Astrocyte of the cerebellum (primary cell): ENCODE data around the gene ARFGEF2.
"Not testable (repeated sequence)": the region's sequence is repeated elsewhere in the genome, so short reads cannot be mapped to it uniquely, and the experiment has no call there.

Experiments used
- DNase-seq: peaks from one replicate; pipeline ENCODE4 v3.0.0-alpha.2; 2011; ENCODE audit warnings: low read depth
- H3K4me3 ChIP-seq: 2 replicates; pipeline ENCODE4 v1.5.1; 2011; ENCODE audit warnings: mild to moderate bottlenecking, low read depth, low read length, moderate library complexity
- CTCF ChIP-seq: IDR thresholded peaks from 2 replicates; pipeline ENCODE4 v1.5.1; 2012; ENCODE audit warnings: low read length, low read depth, moderate library complexity, mild to moderate bottlenecking; ENCODE audit errors: missing control alignments
- in situ Hi-C: cut with HindIII; loops from 2 replicates; pipeline ENCODE4 v1.10.0; 2017; ENCODE audit warnings: low sequenced_read_pairs

Gene ARFGEF2

DNA sequence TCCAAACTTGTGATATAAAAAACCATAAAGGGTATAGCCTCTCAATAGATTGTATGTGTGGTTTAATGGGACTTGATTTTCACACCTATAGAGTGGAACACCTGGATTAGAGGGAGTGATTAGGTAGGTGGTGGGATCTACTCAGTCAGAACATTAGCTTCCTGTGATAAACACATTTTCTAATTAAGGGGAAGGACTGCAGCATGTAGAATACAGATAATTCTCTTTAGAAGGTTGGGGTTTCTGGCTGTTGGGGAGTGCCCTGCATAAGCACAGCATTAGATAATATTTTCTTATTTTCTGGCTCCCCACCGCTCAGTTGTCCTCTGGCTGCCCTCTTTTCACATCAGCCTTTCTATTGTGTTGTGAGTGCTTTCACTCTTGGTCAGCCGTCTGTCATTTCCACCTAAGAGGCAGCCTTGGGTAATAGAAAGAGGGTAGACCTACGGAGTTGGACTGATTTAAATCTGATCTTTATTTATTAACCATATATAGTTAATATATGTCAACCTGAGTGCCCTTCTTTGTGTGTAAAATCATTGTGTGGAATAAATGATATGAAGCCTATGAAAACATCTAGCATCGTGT is 132.6 kb downstream of the ARFGEF2 start:
- in situ Hi-C loops = no loop called here
- no peak for TF ChIP-seq CTCF
- DNase-seq = no peak
- H3K4me3 ChIP-seq = no peak overlapping the region

- in situ Hi-C loops = no loop called here
- H3K4me3 ChIP-seq = no peak overlapping the region
- no peak for DNase-seq
- TF ChIP-seq CTCF = no peak
These were observed 141.8 kb downstream of the ARFGEF2 start for GRCh38 chr20:49063279-49063678.

GRCh38 chr20:49074521-49074920 is 153.0 kb downstream of the ARFGEF2 start:
- TF ChIP-seq CTCF = no peak
- H3K4me3 ChIP-seq = no peak overlapping the region
- no peak for DNase-seq
- in situ Hi-C loops = no loop called here

DNA sequence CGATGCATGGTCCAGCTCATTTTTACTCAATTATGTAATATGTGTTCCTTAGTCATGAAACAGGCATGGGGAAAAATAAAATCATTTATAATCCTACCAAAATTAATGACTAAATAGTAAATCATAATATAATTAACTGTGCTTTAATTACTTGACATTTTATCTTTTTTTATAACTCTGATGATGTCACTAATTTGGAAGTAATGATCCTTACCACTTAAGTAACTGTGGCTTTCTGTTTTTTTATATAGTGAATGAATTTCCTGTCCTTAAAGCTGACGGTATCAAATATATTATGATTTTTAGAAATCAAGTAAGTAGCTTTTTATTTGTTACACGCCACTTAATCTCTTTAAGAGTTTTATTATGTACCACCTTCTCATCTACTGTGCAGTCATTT is 156.8 kb downstream of the ARFGEF2 start:
- no peak for TF ChIP-seq CTCF
- no peak for DNase-seq
- in situ Hi-C loops = no loop called here
- H3K4me3 ChIP-seq = no peak overlapping the region

DNA sequence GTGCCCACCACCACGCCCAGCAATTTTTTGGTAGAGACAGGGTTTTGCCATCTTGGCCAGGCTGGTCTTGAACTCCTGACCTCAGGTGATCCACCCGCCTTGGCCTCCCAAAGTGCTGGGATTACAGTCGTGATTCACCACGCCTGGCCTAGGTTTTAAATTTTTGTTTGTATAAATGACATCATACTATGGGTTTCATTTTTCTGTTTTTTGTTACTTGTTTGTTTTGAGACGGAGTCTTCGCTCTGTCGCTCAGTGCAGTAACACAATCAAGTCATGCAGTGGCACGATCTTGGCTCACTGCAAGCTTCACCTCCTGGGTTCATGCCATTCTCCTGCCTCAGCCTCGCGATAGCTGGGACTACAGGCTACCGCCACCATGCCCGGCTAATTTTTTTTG is 160.8 kb downstream of the ARFGEF2 start:
- DNase-seq, H3K4me3 ChIP-seq: not testable (repeated sequence)
- in situ Hi-C loops = loop anchor here (10.0 kb wide), 1 partner anchor 53 kb away; no protein-coding TSS in a partner anchor
